HG03342 (cell line): ENCODE data around the gene BBS9.
A peak's percentile ranks its signal among the peaks of the same experiment; 100 is the strongest.

Experiments
- ATAC-seq: cut with Tn5 transposase; IDR thresholded peaks from one replicate; pipeline ENCODE4 v1.9.1; 2021; ENCODE audit warnings: mild to moderate bottlenecking, moderate library complexity; ENCODE audit not compliant: unreplicated experiment

BBS9 gene

DNA sequence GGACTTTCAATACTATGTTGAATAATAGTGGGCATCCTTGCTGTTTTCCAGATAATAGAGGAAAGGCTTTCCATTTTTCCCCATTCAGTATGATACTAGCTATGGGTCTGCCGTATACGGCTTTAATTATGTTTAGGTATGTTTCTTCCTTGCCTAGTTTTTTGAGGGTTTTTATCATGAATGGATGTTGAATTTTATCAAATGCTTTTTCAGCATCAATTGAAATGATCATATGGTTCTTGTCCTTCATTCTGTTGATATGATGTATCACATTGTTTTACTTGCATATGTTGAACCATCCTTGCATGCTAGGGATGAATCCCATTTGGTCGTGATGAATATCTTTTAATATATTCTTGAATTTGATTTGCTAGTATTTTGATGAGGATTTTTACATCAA lies 11.0 kb upstream of the BBS9 start:
- ATAC-seq: no peak

DNA sequence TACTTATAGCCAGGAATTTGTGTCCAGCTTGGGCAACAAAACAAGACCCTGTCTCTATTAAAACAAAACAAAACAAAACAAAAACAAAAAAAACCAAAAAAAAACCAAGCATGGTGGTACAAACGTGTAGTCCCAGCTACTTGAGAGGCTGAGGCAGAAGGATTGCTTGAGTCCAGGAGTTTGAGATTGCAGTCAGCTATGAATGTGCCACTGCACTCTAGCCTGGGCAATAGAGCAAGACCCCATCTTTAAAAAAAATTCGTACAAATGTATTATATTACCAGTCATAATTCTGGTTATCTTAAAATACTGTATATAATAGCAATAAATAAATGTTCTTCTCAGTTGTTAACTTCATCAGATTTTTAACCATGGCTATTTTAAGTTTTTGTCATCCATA lies 2.3 kb upstream of the BBS9 start:
- no peak for ATAC-seq

DNA sequence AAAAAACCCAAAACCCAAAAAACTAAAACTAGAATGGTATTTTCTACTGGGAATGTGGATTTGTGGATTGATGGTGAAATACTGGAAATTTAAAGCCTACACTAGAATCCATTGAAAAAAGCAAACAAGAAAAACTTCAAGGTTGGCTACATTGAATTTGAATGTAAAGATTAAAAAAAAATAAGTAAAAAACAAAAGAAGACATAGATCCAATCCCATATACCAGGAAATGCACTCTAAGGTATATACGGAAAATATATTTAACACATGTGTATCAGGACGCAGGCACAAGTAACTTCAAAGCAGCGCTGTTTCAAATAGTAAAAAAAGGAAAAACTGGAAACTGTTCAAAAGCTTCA lies 754 bp upstream of the BBS9 start:
- no peak for ATAC-seq

DNA sequence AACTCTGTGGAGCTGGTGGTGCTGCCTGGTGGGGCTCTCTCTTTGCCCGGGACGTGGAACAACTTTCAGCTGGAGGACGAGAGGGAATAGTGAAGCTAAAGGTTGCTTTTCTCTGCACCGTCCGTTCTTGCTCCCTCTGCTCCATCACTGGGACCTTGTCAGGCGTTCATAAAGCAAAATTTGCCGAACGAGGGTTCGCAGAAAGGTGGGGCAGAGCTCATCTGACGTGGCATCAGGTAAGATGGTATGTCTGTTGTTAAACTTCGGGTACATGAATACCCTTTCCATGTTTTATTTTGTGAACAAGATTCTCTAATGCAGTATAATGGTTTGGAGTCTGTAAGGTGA lies 416 bp downstream of the BBS9 start:
- ATAC-seq: no peak

DNA sequence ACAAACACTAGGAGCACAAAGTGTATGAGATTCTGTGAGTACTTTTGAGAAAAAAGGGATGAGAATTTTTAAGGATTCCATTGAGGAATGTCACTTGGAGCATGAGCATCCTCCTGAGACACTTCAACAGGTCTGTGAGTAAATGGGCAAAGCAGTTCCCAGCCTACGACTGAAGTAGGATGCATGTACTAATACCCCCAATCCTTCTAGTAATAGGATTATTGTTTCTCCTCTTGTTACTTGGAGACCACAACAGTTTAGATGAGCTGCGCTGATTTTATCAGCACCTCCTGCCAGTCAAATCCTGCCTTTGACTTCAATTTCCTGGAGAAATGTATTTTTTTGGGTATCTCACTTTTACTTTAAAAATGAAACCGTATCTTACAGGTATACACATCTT lies 820 bp downstream of the BBS9 start:
- no peak for ATAC-seq

DNA sequence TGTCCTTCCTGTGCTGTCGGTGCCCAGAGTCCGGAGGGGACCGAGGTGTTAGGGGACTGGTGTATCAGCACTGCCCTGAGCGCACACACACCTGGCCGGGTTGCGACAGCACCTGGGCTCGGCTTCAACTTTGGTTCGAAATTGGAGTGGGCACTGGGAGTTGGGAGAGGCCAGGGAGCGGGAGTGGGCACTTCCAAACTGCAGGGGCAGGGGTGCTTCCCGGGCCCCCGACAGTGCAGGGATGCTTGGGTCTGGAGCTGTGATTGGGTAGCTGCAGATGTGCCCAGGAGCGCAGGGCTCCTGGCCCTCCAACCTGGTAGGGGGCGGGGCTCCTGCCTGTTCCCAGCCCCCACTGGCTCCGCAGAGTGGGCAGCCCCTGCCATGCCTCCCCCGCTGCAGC lies 7.7 kb downstream of the BBS9 start:
- no peak for ATAC-seq

DNA sequence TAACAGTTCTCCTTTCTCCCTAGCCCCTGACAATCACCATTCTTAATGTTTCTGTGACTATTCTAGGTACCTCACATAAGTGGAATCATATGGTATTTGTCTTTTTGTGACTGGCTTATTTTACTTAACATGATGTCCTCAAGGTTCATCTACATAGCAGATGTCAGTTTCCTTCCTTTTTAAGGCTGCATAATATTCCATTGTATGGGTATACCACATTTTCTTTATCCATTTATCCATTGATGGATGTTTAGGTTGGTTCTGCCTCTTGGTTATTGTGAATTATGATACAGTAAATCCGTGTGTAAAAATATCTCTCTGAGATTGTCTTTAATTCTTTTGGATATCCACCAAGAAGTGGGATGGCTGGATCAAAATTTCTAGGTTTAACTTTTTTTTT lies 13.2 kb downstream of the BBS9 start:
- ATAC-seq: no peak

DNA sequence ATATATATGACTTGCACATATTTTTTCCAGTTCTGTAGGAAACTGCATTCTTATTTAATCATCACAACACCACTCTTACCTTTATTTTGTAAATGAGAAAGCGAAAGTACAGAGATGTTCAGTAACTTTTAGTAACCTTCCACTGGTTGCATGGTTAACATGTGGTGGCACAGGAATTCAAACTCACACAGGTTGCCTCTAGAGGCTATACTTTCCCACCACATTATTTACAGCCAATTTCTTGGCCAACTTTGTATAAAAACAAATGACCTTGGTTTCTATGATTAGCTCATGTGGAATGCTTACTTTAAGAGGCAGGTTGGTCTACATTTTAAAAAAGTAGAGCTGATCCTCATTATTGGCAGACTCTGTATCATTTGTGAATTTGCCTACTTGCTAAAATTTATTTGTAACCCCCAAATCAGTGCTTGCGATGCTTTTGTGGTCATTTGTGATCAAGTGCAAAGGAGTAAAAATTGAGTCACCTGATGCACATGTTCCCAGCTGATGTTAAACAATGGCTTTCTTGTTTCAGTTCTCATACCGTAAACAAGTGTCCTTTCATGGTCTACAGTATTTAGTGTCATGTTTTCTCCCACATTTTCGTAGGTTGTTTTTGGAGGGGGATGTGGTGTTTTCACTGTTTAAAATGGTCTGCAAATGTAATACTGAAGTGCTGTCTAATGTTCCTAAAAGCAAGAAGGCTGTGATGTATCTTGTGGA lies 14.8 kb downstream of the BBS9 start:
- peak; percentile 74 for ATAC-seq

DNA sequence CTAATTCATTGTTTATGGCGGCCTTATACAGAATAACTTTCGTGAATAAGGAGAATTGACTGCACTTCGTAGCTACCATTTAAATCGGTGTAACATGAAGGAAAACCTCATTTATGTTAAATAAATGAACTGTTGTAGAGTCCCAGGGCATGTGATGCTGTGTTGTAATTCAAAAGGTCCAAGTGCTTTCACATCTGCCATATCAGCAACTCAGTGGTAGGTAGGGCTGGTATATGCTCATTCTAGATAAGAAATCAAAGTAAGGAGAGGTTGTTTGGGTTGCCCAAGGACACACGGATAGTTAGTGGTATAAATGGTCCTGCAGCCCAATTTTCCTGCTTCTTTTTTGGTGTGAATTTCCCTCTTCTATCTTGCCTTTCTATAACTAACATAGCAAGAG lies 15.8 kb downstream of the BBS9 start:
- no peak for ATAC-seq

DNA sequence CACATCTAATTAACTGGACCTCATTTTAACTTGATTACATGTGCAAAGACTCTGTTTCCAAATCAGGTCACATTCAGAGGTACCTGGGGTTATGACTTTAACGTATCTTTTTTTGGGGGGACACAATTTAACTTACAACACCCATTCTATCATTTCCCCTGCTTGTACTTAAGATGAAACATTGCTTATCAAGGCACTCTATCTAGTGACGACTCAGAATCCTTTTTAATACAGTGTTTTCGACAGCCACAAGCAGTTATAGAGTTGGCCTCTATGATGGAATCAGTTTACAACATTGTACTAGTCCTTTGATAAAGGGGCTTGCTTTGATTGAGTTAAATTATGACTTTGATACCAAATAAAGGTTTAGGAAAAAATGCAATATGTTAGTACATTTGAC lies 22.7 kb downstream of the BBS9 start:
- ATAC-seq: no peak

DNA sequence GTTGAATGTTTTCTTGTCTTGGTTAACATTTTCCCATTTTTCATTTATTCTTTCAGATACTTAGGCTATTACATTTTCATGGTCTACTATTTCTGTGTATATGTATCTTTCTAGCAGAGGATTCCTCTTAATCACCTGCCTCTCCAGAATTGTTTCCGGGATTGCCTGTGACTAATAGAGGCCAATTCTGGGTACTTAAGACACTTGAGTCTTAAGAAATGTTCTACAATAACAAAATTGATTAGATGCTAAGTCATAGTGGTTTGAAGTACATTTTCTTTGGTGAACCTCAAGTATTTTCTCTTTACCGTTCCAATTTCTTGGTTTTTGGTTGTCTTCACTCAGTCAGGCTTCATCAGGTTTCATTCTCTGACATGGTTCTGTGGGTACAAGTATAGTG lies 26.4 kb downstream of the BBS9 start:
- no peak for ATAC-seq

DNA sequence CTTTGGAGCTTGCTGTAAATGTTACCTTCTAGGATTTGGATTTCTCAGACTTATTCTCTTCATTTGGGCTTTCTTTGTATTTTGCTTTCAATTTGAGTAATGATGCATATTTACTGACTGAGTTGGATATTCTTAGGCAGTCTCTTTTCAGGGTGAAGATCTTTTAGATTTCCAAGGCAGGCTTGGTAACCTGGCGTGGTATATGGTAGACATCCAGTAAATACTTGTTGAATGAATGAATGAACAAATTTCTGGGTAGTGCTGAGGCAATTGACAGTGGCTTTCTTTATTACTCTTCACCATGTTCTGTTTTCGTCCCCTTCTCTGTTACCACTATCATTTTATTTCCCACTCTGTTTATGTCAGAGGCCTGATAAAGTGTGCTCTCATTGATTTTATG lies 27.1 kb downstream of the BBS9 start:
- no peak for ATAC-seq

DNA sequence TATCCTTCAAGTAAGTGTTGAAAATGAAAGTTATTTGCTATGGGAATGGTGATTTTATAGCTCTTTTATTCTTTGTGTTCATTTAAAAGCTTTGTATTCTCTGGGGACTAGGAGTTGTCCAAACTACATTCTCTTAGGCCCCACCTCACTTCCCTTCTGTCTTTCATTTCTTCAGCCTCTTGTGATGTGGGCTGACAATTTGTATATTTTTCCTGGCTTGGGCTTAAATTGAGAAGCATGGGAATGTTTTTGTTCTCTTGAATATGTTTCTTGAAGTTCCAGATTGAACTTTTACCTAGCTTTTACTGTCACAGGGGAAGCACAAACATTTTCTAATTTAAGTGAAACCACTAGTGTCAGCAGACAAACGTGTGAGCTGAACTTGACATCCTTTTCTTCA lies 27.9 kb downstream of the BBS9 start:
- no peak for ATAC-seq

DNA sequence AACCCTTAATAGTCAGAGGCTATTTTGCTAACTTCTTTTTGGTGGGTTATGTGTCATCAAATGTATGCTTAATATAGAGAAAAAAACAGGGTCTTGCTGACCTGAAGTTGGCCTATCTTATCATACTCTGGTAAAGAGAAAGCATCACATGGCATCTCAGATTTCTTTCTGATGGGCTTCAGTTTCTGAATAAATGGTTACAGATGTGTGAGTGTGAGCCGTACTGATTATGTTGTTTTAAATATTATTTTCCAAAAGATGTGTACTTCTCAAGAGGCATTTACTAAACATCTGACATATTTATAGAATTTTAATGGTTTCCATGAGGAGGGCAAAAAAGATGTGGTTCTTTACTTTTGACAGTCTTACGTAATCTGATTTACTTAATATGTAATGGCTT lies 28.4 kb downstream of the BBS9 start:
- ATAC-seq: no peak

DNA sequence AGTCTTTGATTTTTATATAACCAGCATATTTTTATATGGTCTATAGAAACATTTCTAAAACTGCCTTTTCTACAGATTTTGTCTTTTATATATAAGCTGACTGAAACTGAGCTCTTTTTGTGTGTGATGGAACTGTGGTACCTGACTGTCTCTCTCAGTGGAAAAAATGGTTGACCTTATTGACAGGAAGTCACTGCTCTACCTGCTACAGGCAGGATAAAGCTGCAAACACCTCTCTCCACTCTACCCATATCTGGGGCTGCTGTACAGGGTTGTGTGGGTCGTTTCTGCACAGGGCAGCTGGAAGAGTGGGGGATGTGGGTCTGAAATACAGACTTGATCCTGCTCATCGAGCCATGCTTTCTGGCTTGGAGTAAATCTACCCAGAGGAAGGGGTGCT lies 48.5 kb downstream of the BBS9 start:
- ATAC-seq: no peak

DNA sequence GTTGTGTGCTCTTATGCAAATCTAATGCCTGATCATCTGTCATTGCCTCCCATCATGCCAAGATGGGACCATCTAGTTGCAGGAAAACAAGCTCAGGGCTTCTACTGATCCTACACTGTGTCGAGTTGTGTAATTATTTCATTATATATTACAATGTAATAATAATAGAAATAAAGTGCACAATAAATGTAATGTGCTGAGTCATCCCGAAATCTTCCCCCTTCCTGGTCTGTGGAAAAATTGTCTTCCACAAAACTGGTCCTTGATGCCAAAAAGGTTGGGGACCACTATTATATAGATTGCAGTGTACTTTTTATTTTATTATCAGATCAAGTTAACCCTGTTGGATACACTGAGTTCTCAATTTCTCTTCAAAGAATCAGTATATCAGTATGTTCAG lies 50.2 kb downstream of the BBS9 start:
- ATAC-seq: no peak

DNA sequence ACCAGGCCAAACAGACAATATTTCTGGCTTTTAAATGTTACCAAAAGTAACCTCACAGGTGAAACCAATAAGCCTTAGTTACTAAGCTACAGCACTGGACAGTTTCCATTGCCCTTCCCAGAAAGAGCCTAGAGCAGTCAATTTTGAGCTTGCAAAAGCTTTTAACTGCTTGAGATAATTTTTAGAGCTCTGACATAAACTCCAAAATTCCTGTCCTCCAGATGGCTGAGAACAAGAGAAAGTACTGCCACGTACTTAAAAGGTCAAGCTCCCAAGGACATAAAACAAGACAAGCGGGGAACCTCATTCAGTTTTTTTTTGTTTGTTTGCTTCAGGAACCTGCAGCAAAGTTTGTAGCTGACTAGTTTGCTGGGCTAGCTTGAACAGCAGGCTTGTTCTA lies 54.1 kb downstream of the BBS9 start:
- ATAC-seq: no peak

DNA sequence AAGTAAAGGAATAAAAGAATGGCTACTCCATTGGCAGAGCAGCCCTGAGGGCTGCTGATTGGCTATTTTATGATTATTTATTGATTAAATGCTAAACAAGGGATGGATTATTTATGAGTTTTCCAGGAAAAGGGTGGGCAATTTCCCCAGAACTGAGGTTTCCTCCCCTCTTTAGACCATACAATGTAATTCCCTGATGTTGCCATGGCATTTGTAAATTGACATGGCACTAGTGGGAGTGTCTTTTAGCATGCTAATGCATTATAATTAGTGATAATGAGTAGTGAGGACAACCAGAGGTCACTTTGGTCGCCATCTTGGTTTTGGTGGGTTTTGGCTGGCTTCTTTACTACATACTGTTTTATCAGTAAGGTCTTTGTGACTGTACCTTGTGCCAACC lies 55.5 kb downstream of the BBS9 start:
- ATAC-seq: no peak

DNA sequence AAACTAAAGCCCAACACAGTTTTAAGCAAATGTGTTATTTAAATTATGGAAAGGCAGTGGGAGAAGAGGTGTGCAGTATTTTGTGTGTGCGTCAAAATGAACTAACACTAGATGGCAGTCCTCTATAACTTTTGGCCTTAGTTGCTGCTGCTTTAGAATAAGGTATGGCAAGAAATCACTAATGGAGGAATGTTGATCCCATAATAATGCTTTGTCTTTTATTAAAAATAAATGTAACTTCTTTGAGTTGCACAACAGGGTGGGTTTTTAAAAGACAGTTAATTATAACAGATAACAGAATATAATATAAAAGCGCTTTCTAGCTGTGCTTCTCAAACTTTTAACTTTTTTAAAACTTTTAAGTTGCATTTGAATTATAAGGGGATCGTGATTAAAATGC lies 56.4 kb downstream of the BBS9 start:
- no peak for ATAC-seq

DNA sequence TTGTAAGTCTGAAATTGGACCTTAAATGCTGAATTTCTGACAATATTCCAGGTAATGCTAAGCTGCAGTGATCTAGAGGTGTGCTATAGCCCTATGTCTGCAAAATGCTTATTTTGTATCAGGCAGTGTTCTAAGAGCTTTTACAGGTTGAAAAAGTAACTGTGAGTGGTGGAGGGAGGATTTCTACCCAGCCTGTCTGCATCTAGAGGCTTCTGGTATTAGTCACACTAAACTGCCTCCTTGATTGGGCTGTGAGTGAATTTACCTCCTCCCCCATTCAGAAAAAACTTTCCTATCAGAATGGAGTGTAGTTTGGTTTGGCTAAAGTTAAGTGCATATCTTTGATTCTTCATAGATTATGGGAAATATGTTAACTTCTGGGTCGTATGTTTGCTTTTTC lies 56.8 kb downstream of the BBS9 start:
- no peak for ATAC-seq

DNA sequence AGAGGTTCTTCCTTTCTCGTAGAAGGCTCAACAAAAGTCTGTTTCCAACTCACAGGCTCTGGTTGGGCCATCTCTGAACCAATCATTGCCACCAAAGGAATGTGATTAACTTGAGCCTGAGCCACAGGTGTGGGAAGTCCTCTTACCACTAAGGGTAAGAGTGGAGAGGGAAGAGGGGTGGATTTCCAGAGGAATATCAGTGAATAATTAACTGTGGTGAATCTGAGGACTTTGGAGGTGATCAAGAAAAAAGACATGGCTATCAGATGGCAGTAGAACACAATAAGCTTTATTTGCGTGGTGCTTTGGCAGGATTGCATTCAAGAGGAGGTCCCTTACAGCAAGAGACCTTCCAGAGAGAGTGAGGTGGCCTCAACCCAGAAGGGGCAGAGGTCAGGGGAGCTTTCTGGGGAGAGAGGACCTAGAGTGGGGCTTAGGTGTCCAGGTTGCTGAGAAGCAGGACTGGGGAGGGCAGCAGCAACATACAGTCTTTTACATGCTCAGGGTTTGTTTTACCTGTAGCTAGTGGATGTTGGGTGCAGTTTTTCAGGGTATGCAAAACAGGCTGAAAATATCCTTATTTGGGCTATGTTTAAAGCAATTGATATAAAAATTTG lies 61.4 kb downstream of the BBS9 start:
- peak; percentile 12 for ATAC-seq

DNA sequence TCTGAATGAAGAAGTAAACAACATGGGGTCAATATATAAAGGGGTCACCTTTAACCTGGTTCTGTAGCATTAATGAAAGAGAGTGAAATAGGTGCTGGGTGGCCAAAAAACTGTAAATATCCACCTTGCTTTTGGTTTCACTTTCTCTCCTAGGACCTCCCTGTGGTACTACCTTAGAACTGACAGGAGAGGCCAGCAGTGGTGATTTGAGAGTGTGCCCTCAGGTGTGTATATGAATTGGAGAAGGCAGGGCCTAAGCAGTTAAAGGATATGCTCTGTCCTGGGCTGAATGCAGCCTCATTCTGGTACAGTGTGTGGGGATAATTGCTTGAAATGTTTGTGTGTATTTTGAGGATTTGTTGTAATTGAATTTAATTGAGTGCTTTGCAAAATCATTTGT lies 62.0 kb downstream of the BBS9 start:
- peak; percentile 84 for ATAC-seq

DNA sequence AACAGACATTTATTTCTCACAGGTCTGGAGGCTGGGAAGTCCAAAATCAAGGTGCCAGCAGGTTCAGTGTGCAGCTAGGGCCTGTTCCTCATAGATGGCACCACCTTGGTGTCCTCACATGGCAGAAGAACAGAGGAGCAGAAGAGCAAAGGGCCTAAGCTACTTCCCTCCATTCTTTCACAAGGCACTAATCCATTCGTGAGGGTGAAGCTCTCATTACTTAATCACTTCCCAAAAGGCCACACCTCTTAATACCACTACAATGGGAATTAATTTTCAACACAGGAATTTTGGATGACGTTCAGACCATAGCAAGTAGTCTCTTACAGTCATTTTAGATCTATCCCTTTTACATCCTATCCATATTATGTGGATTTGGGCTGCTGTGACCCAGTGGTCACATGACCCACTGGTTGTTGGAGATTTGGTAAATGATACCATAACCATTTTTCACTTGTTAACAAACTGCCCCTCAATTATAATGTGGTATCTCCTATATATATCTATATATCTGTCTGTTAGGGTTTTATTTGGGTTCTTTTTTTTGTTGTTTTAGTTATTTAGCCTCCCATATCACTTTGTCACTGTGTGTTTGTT lies 63.4 kb downstream of the BBS9 start:
- ATAC-seq: no peak
